ENCODE data around the gene ZNHIT2. TPM values are rescaled to one million over a fixed set of nuclear protein-coding genes. Genes with fewer than 3 reads are reported as not detected.
A peak's percentile ranks its signal among the peaks of the same experiment; 100 is the strongest.

ZNHIT2 gene
- total RNA-seq, 4 donors from 2014 or later = 7.5 to 24.4 (median 18.0) TPM

- Histone ChIP-seq H3K4me1 (peaks cover 4 to 13% (median 10%) of the 10 kb centered on the region in 4 donors), H3K9me3 (no peaks in the 10 kb centered on the region), H3K27ac (replicated peaks in 1 of 4) (no peak overlapping the region), H3K27me3 (no peaks in the 10 kb centered on the region), H3K4me3 (no peak overlapping the region), H3K36me3 (no peaks in the 10 kb centered on the region)
- TF ChIP-seq POLR2AphosphoS5 (IDR thresholded peaks at IDR 0.05) = no peak
- no peak for TF ChIP-seq POLR2A (IDR thresholded peaks at IDR 0.05; ENCODE audit: low read depth)
- TF ChIP-seq EP300 (IDR thresholded peaks at IDR 0.05) = no peak
- TF ChIP-seq CTCF (IDR thresholded peaks at IDR 0.05) = no peak
- 82% methylated on average over 2 of the region's 2 CpGs for WGBS
- intact Hi-C loops (cut with DNase I) = no loop called here
- no peak for DNase-seq (ENCODE audit: extremely low spot score)
These were observed 30.0 kb upstream of the ZNHIT2 start for GRCh38 chr11:65147352-65148075.

GRCh38 chr11:65141896-65142494, 24.5 kb upstream of the ZNHIT2 start:
- H3K36me3 ChIP-seq = no peaks in the 10 kb centered on the region
- H3K27me3 ChIP-seq = no peaks in the 10 kb centered on the region
- H3K4me3 ChIP-seq = no peak overlapping the region
- WGBS = 83% methylated on average over 7 of the region's 7 CpGs
- H3K9me3 ChIP-seq = no peaks in the 10 kb centered on the region
- intact Hi-C loops (cut with DNase I) = no loop called here
- DNase-seq (ENCODE audit: extremely low spot score) = no peak
- TF ChIP-seq EP300 (IDR thresholded peaks at IDR 0.05) (no peak), POLR2AphosphoS5 (IDR thresholded peaks at IDR 0.05) (no peak), CTCF (IDR thresholded peaks at IDR 0.05) (no peak), POLR2A (IDR thresholded peaks at IDR 0.05; ENCODE audit: low read depth) (no peak)
- no peaks in the 10 kb centered on the region for H3K4me1 ChIP-seq
- H3K27ac ChIP-seq (replicated peaks in 1 of 4) = no peak overlapping the region

- no peak overlapping the region for H3K27ac ChIP-seq (replicated peaks in 1 of 4)
- no peak overlapping the region for H3K4me3 ChIP-seq
- peaks cover 26 to 39% (median 32%) of the 10 kb centered on the region in 4 donors for H3K4me1 ChIP-seq
- no peaks in the 10 kb centered on the region for H3K9me3 ChIP-seq
- WGBS = 91% methylated on average over 15 of the region's 15 CpGs
- intact Hi-C loops (cut with DNase I) = no loop called here
- no peaks in the 10 kb centered on the region for H3K27me3 ChIP-seq
- peaks cover 0 to 16% (median 15%) of the 10 kb centered on the region in 4 donors for H3K36me3 ChIP-seq
- no peak for TF ChIP-seq POLR2AphosphoS5 (IDR thresholded peaks at IDR 0.05)
- no peak for TF ChIP-seq POLR2A (IDR thresholded peaks at IDR 0.05; ENCODE audit: low read depth)
- no peak for TF ChIP-seq CTCF (IDR thresholded peaks at IDR 0.05)
- no peak for TF ChIP-seq EP300 (IDR thresholded peaks at IDR 0.05)
- DNase-seq (ENCODE audit: extremely low spot score) = no peak
These were observed 19.1 kb upstream of the ZNHIT2 start for GRCh38 chr11:65136515-65137096.

GRCh38 chr11:65135633-65136145, 18.2 kb upstream of the ZNHIT2 start:
- H3K36me3 ChIP-seq = peaks cover 8 to 25% (median 24%) of the 10 kb centered on the region in 4 donors
- intact Hi-C loops (cut with DNase I) = no loop called here
- H3K27me3 ChIP-seq = no peaks in the 10 kb centered on the region
- TF ChIP-seq POLR2AphosphoS5 (IDR thresholded peaks at IDR 0.05) (no peak), EP300 (IDR thresholded peaks at IDR 0.05) (no peak), POLR2A (IDR thresholded peaks at IDR 0.05; ENCODE audit: low read depth) (no peak)
- peak overlapping the region; percentile 84 to 96 (median 94) for H3K4me3 ChIP-seq
- peak overlapping the region; percentile 94 to 98 (median 98) for H3K27ac ChIP-seq (replicated peaks in 1 of 4)
- peaks cover 26 to 39% (median 32%) of the 10 kb centered on the region in 4 donors for H3K4me1 ChIP-seq
- 50% methylated on average over 11 of the region's 11 CpGs for WGBS
- DNase-seq (ENCODE audit: extremely low spot score) = no peak
- H3K9me3 ChIP-seq = no peaks in the 10 kb centered on the region
